ENCODE measurements around the gene TOP3A. TPM values are rescaled to one million over a fixed set of nuclear protein-coding genes. Genes with fewer than 3 reads are reported as not detected.

The TOP3A gene
- polyA plus RNA-seq, 5 donors = 42.6 to 58.6 (median 47.2) TPM

DNA sequence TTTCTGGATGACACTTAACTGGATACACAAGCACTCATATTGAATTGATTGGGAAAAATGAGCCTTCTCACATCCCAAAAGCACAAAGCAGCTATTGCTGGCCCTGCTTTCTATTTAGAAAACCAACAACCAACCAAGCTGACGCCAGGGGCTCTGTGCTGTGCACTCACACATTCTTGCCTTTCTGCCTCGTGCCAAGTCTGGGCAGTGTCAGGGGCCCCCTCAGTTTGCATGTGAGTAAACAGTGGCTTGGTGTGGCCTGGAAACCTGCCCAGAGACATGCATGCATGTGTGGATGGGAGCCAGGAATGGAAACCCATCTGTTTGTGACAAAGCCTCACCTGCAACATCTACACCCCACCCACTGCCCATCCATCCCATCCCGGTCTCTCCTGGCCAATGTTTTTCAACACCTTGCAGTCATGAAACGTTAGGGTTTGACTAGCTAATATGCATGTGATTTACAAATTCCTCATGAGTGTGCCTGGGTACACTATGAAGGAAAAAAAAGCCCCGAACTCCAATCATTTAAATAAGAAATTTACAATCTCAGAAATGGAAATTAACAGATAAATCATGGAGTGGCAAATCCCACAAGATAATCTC is 33.9 kb downstream of the TOP3A start:
- no peak for DNase-seq

DNA sequence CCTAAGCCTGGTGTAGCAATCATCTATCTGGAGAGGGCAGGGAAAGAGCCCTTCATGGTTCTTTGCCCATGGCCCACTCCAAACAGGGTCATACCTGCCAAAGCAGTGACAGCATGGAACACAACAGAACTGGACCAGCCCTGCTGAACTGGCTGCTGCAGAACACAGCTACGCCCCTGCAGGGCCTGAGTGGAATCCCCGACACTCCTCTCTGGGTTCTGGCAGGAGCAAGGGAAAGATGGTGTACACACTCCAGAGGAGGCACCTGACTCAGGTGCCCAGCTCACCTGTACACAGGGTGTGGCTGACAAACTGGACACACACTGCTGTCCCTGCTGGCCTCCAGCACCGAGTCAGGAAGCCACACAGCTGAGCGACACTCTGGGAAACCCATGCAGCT is 34.5 kb downstream of the TOP3A start:
- DNase-seq = no peak

DNA sequence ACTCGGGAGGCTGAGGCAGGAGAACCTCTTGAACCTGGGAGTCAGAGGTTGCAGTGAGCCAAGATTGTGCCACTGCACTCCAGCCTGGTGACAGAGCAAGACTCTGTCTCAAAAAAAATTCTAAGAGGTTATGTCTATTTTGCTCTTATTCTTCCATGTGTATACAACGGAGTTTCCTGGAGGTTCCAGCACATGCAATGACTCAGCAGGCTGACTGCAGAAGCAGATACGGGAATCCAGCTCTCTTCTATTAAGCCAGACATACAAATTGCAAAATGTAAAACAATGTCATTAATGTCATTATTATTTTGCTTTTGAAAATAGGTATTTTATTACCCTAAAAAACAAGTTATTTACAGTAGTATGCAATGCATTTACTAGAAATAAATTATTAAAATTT is 35.9 kb downstream of the TOP3A start:
- DNase-seq = no peak

DNA sequence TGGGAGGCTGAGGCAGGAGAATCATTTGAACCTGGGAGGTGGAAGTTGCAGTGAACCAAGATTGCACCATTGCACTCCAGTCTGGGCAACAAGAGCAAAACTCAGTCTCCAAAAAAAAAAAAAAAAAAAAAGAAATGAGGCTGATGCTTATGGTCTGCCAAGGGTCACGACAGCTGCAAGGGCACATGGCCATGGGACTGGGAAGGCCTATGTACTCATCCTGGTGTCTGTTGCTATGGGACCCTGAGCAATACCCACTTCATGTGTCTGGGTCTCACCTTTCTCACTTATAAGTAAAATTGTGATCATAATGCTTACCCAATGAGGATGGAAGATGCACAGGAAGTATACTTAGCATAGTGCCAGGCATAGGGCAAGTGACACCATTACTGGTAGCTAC is 37.7 kb downstream of the TOP3A start:
- DNase-seq = no peak

DNA sequence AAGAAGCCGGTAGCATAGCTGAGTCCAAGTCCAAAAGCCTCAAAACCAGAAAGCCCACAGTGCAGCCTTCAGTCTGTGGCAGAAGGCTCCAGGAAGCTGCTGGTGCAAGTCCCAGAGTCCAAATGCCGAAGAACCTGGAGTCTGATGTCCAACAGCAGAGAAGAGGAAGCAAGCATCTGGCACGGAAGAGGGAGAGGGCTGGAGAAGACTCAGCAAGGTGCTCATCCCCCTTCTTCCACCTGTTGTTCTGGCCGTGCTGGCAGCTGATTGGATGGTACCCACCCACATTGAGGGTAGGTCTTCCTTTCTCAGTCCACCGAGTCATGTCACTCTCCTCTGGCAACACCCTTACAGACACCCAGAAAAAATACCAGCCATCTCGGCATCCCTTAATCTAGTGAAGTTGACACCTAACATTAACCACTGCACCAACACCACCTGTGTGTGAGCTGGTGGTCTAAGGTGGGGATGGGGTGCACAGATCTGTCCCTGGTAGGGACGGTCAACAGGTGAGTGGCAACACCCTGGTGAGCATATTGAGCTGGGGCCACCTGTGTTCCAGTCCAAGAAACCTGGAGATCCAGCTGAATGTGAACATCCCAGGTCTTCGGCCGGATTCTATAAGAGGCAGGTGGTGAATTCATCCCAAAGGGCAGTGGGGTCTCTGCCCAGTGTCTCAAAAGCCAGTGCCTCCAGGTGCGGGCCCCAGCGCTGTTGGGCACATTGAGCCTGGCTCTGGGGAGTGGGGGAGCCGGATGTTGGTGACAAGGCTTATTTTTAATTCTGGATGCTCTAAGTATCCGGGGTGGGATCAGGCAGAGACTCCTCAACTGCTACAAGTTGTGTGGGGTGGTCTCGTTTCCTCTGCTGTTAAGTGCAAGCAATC is 44.5 kb downstream of the TOP3A start:
- no peak for DNase-seq

DNA sequence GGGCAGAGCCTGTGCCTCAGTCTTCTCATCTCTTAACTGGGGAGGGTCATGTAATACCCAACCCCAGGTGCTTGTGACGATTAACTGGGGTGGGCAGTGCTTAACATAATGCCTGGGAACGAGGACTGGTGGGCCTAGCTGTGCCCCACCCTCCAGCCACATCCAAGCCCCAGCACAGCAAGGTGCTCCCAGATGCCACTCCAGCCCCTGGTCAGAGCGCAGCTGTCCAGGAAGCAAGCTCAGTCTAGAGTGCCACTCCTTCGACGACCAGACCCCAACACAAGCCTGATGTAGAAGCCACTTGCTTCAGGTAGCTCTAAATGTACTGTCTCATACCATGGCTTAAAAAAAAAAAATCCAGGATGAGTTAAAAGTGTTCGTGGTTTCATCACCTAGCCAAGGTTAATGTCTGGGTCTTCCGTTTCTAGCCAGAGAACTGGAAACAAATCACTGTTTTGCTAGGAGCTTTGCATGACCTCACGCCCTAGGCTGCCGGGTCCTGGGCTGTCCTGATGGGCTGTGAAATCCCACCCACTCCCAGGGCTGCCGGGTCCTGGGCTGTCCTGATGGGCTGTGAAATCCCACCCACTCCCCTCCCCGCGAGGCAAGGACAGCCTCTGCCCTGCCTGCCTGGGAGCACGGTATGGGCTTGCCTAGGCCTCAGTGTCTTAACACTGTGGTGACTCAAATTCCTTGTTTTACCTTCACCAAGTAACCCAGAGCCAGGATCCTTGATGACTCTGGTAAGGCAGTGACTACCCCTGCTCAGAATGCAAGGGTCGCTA is 46.7 kb downstream of the TOP3A start:
- DNase-seq = no peak

DNA sequence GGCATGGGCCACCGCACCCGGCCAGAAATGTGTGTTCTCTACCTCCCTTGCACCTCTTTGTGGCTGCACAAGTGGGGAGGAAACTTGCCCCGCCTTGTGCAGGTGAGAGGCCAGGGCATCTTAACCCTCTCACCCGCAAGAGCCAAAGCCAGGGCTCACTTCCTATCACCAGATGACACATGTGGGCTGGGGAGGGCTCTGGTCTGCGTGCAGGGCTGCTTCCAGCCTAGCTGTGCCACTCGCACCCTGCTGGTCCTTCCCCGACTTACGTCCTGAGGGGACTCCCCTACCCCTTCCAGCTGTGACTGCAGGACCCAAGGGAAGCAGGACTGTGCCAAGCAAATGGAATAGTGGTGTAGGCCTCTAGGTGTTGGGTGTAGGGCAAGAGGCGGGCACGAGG is 47.4 kb downstream of the TOP3A start:
- DNase-seq = no peak

DNA sequence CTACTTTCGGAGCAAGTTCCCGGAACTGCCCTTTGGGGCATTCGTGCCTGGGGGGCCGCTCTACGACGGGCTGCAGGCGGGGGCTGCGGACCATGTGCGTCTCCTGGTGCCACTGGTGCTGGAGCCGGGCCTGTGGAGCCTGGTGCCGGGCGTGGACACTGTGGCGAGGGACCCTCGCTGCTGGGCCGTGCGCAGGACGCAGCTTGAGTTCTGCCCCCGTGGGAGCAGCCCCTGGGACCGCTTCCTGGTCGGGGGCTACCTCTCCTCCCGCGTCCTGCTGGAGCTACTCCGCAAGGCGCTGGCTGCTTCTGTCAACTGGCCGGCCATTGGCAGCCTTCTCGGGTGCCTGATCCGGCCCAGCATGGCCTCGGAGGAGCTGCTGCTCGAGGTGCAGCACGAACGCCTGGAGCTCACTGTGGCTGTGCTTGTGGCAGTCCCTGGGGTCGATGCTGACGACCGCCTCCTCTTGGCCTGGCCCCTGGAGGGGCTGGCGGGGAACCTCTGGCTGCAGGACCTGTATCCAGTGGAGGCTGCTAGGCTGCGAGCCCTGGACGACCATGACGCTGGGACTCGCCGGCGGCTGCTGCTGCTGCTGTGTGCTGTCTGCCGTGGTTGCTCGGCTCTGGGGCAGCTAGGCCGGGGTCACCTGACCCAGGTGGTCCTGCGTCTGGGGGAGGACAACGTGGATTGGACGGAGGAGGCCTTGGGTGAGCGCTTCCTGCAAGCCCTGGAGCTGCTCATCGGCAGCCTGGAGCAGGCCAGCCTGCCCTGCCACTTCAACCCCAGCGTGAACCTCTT is 50.7 kb downstream of the TOP3A start:
- DNase-seq = no peak

DNA sequence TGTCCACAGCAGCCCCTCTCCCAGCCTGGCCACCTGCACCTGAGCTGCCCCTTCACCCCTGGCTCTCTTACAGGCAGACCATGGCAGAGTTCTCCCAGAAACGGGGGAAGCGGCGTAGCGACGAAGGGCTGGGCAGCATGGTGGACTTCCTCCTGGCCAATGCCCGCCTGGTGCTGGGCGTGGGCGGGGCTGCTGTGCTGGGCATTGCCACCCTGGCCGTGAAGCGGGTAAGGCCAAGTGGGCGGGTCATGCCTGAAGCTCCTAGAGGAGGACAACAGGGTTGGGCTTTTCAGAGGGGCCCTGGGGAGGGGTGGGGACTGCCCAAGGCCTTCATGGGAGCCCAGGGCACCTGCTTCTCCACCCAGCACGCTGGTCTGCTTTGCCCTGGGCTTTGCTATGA is 52.2 kb downstream of the TOP3A start:
- DNase-seq = no peak

DNA sequence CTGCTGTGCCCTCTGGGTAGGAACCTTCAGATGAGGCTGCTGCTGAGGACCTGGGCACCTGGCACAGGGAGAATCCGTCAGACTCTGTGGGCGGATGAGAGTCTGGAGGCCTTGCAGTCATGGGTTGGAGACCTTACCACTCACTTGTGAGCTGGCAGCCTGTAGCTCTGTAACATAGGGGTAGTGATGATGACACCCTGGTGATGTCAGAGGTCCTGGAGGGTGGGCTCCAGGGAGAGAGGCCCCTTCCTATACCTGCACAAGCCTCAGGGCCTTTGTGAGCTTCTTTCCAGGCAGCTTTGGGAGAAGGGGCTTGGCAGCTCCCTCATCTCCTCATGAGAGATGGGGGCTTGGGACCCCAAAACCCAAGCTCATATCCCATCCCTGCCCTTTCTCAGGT is 52.7 kb downstream of the TOP3A start:
- DNase-seq = no peak

DNA sequence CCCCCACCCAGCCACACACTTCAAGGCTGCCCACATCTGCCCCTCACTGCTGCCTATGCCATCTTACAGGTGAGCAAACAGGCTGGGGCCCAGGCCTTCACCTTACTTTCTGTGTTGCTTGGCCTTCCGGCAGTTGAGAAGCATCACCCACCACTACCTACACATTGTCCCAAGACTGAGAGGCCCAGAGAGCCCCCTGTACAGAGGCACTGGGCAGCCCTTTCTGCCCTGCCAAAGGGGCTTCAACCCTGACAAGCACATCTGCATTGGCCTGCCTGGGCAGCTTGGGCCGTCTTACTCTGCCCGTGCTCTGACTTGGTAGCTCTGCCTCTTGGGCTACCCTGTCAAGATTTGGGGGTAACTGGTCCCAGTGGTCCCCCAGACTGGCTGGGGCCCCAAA is 53.1 kb downstream of the TOP3A start:
- DNase-seq = no peak

DNA sequence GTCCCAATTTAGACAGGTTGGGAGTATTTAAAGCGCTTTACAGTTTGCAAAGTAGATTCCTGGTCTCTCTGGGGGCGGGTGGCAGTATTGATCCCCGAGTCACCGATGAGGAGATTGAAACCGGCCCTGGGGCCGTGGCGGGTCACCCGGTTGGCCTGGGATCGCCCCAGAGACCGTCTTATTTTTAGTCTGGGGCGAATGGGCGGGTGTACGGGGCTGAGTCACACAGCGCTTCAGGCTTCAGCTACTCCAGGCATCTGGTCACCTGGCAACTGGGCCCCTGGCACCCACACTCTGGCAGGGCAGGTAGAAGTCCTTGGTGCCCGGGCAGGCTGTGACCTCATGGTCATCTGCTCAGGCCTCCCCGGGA is 53.7 kb downstream of the TOP3A start:
- DNase-seq = no peak

DNA sequence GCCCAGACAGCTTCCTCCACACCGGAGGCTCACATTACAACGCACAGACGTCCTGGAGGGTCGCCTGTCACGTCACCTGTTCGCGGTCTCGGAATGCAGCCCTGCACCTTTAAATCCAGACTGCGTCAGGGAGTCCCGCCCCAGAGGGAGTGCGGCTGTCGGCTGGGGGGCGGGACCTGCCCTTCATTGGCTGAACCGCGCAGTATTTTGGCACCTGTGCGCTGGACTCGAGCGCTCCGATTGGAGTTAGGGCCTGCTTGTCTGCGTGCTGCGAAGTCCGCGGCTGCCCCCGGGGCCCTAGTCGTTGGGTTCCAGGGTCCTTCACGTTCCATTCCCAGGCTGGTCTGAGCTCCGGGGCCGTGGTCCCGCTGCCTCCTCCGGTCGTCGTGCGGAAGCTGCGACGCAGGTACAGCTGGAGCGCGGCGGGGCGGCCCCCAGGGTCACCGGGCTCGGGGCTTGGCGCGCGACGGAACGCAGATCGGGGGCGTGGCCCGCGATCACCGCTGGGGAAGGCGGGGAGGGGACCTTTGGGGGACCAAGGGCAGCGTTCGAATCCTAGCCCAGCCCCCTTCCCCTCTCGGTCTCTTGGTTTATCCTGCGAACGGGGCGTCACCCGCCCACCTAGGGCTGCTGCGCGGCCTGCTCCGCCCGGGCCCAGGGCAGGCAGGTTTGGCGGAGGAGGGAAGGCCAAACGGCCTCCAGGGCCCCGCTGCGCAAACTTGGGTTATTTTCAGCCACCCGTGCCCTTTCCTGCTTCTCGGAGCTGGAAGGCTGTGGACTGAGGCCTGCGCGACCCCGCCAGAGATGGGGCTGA is 54.3 kb downstream of the TOP3A start, which contains the start of gene MIEF2:
TSS of gene MIEF2 (plus strand) at position 331 of the 814 bp plus-strand sequence. CDS start 2,059 bp downstream, outside the sequence.
- peak; percentile 94 to 95 for DNase-seq

DNA sequence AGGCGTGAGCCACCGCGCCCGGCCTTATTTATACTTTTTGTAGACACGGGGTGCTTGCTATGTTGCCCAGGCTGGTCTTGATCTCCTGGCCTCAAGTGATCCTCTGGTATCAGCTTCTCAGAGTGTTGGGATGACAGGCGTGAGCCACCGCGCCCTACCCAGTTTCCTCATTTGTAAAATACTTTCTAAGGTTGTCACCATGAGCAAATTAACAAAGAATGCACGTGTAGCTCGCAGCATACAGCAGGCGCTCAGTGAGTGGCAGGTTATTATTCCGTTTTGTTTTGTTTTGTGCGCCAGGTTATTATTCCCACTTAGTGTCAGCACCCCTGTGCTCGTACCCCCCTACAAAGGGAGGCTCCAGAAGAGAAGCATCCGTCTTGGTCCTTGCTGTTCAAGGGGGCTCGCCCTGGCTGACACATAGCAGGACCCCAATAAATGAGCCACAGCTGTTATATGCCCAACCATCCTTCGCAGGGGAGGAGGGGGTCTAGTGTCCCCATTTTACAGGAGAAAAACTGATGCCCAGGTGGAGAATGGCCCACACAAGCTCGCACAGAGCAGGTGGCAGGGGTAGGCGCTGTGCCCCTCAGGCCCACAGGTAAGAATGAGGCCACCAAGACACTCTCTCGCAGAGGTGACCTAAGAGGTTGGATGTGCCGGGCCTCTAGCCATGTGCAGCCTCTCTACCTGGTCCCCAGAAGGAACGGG is 55.0 kb downstream of the TOP3A start:
- DNase-seq = no peak

DNA sequence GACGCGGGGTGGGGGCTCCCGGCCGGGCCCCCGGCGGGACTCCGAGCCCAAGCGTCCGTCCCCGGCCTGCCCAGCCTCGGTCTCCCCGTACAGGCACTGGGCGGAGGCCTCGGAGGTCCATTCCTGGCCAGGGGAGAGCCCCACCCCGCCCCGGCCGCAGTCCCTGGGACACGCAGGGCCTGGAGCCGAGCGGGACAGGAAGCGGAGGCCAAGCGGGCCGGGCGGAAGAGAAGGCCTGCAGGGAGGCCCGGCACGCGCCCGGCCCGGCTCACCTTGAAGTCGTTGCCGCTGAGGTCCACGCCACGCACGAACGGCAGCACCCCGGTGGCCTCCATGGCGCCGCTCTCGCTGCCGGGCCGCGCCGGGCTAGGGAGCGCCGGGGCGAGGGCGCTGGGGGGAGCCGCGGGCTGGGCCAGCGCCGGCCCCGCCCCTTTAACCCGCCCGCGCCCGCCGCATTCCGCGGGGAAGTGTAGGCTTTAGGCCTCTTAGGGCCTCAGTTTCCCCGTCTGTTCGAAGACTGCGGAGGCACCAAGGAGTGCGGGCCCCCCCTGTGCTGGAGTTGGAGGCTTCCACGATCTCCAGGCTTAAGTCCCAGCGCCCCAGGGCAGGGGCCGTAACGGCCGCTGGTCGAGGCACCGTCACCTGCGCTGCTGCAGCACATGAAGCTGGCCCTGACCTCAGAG is 56.3 kb downstream of the TOP3A start, which contains the start of gene FLII:
TSS of gene FLII (minus strand) at position 383 of the 683 bp plus-strand sequence. CDS start at position 335, 48 bp downstream.
- DNase-seq = peak; percentile 36 to 54

DNA sequence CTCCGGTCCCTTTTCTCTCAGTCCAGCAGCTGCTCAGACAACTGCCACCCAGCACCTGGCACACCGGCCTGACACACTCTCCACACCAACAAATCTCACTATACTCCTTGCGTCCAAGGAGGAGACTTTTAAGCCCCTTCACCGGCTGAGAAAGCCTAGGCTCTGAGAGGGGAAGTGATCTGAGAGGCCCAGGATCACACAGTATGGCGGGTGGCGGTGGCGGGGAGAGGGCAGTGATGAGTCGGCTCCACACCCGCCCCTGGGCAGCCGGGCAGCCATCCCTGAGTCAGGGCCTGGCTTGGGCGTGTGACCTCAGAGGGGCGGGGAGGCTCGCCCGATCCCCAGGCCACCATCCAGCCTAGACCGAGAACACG is 56.8 kb downstream of the TOP3A start:
- DNase-seq = peak in 1 of 2 donors; percentile 25

DNA sequence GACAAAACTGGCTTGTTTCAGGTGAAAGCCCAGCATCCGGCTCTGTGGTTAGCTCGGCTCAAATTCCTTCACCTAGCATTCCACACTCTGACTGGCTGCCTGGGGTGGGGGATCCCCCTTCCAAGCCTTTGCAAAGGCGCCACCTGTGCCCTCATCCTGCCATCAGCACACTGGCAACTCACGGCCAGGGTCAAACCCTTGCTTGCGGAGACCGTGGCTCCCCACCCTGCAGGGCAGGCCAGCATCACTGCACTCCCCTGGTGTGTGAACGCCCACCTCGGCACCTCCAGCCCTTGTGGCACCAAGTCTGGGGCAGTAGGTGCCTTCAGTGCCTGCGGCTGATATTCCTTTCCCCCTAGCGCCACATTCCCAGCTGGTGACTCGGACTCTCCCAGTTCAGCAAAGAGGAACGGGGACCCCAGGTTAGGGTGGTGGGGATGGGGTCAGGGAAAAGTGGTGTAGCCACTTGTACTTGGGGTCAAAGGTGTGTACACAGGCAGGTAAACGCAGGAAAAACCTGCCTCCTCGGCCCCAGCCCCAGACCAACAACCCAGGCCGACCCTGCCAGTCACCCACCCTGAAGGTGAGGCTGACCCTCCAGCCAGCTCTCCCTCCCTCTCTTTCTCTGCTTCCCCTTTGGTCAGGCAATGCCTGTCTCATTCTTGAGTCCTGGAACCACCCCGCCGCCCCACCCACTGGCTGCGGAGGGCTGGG is 57.4 kb downstream of the TOP3A start:
- DNase-seq = no peak

DNA sequence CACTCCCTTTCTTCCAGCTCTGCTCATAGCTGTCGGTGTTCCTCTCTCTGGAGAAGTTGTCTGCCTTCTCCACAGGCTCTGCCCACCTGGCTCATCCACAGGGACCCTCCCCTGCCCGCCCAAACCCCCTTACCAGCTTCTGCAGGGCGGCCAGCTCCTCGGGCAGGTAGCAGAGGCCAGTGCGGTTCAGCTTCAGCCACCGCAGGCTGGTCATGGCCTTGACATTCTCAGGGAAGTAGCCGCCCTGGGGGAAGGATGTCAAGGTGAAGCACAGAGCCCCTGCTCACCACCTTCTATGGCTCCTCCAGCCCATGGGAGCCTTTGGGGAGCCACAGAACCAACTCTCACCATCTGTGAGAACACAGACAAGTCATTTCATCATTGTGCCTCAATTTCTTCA is 58.0 kb downstream of the TOP3A start:
- DNase-seq = no peak

DNA sequence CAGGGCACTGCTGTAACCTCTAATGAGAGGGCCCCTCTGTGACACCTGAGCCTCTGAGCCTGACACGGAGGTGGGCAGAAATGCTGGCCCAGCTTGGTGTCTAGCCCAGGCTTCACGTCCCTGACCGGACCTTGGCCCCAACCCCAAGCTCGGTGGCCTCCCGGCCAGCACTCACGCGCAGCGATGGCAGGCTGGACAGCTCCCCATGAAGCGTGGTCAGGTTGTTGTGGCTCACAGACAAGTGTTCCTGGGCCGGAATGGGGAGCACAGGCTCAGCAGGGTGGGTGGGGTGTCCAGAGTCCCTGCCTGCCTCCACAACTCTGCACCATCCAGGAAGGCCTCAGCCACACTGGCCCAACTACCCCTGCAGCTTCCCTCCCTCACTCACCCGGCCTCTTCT is 58.4 kb downstream of the TOP3A start:
- no peak for DNase-seq
